Testis (tissue), 2 donors: Measurements from ENCODE around the gene SEC62.

Experiments used
- CTCF ChIP-seq, 3 experiments: fragments of 450-650 bp in 2 of 3; fragments of 200-600 bp in 1 of 3; sonication (generic) in 1 of 3; IDR thresholded peaks; one replicate each; pipeline ENCODE4 v1.5.1; 2016 to 2019; ENCODE audit warnings: antibody characterized with exemption in 3 of 3, mild to moderate bottlenecking in 2 of 3, moderate library complexity in 1 of 3
- POLR2A ChIP-seq: fragments of 450-650 bp; IDR thresholded peaks from one replicate; pipeline ENCODE4 v1.6.1; 2017; ENCODE audit warnings: antibody characterized with exemption, mild to moderate bottlenecking, moderate library complexity

GRCh38 chr3:170047133-170047404 lies 80.5 kb downstream of the SEC62 start:
- no peak for TF ChIP-seq CTCF (IDR thresholded peaks at IDR 0.05)
- no peak for TF ChIP-seq POLR2A
